ENCODE data around the gene TMEM63C. TPM values are rescaled to one million over a fixed set of nuclear protein-coding genes. Genes with fewer than 3 reads are reported as not detected.

The TMEM63C gene
- total RNA-seq, 1 experiment from 2014 or later, result 9.3 TPM

GRCh38 chr14:77230914-77231313, 49.3 kb downstream of the TMEM63C start:
- Mint-ChIP-seq H3K36me3 (ENCODE audit: insufficient read depth, unreplicated experiment) (peaks cover 14% of the 10 kb centered on the region), H3K9me3 (ENCODE audit: unreplicated experiment) (no peaks in the 10 kb centered on the region)

GRCh38 chr14:77231721-77232120, 50.1 kb downstream of the TMEM63C start:
- Mint-ChIP-seq H3K36me3 (ENCODE audit: insufficient read depth, unreplicated experiment) (peaks cover 14% of the 10 kb centered on the region), H3K27ac (ENCODE audit: low read depth, unreplicated experiment) (no peak overlapping the region), H3K4me3 (ENCODE audit: unreplicated experiment) (no peak overlapping the region), H3K27me3 (ENCODE audit: insufficient read depth, unreplicated experiment) (no peaks in the 10 kb centered on the region), H3K9me3 (ENCODE audit: unreplicated experiment) (no peaks in the 10 kb centered on the region), H3K4me1 (ENCODE audit: insufficient read depth, unreplicated experiment) (no peaks in the 10 kb centered on the region)
- CTCF ChIA-PET, result interaction anchor here (0.6 kb wide), 1 partner anchor 538 kb away, joined by 3 read pairs; no protein-coding TSS in a partner anchor
- POLR2A ChIA-PET, result interaction anchor here (1.0 kb wide), 1 partner anchor 9 kb away, joined by 3 read pairs; no protein-coding TSS in a partner anchor
- TF ChIP-seq CTCF (IDR thresholded peaks at IDR 0.05; ENCODE audit: unreplicated experiment), result no peak
- DNase-seq (ENCODE audit: unreplicated experiment), result no peak
- intact Hi-C loops (cut with micrococcal nuclease), result no loop called here
- no TSS peak for BruUV-seq (replicated peaks)

More at GRCh38 chr14:77230914-77231313, 49.3 kb downstream of the TMEM63C start:
- DNase-seq (ENCODE audit: unreplicated experiment), result no peak
- ChIA-PET CTCF (no interaction called here), POLR2A (no interaction called here)
- H3K27me3 Mint-ChIP-seq (ENCODE audit: insufficient read depth, unreplicated experiment), result no peaks in the 10 kb centered on the region
- no peak overlapping the region for H3K4me3 Mint-ChIP-seq (ENCODE audit: unreplicated experiment)
- no peak overlapping the region for H3K27ac Mint-ChIP-seq (ENCODE audit: low read depth, unreplicated experiment)
- BruUV-seq (replicated peaks), result no TSS peak
- intact Hi-C loops (cut with micrococcal nuclease), result no loop called here
- no peaks in the 10 kb centered on the region for H3K4me1 Mint-ChIP-seq (ENCODE audit: insufficient read depth, unreplicated experiment)
- TF ChIP-seq CTCF (IDR thresholded peaks at IDR 0.05; ENCODE audit: unreplicated experiment), result no peak

GRCh38 chr14:77236814-77237213, 55.2 kb downstream of the TMEM63C start:
- intact Hi-C loops (cut with micrococcal nuclease), result no loop called here
- no peak for DNase-seq (ENCODE audit: unreplicated experiment)
- Mint-ChIP-seq H3K4me1 (ENCODE audit: insufficient read depth, unreplicated experiment) (no peaks in the 10 kb centered on the region), H3K4me3 (ENCODE audit: unreplicated experiment) (no peak overlapping the region), H3K9me3 (ENCODE audit: unreplicated experiment) (no peaks in the 10 kb centered on the region), H3K27me3 (ENCODE audit: insufficient read depth, unreplicated experiment) (no peaks in the 10 kb centered on the region), H3K27ac (ENCODE audit: low read depth, unreplicated experiment) (no peak overlapping the region), H3K36me3 (ENCODE audit: insufficient read depth, unreplicated experiment) (peaks cover 6% of the 10 kb centered on the region)
- no peak for TF ChIP-seq CTCF (IDR thresholded peaks at IDR 0.05; ENCODE audit: unreplicated experiment)
- ChIA-PET CTCF (interaction anchor here (1.4 kb wide), 1 partner anchor 23 kb away, joined by 4 read pairs; no protein-coding TSS in a partner anchor), POLR2A (no interaction called here)
- no TSS peak for BruUV-seq (replicated peaks)

GRCh38 chr14:77238356-77238755, 56.8 kb downstream of the TMEM63C start:
- Mint-ChIP-seq H3K9me3 (ENCODE audit: unreplicated experiment) (no peaks in the 10 kb centered on the region), H3K4me3 (ENCODE audit: unreplicated experiment) (no peak overlapping the region), H3K27ac (ENCODE audit: low read depth, unreplicated experiment) (no peak overlapping the region), H3K4me1 (ENCODE audit: insufficient read depth, unreplicated experiment) (no peaks in the 10 kb centered on the region), H3K27me3 (ENCODE audit: insufficient read depth, unreplicated experiment) (no peaks in the 10 kb centered on the region), H3K36me3 (ENCODE audit: insufficient read depth, unreplicated experiment) (peaks cover 6% of the 10 kb centered on the region)
- BruUV-seq (replicated peaks), result no TSS peak
- intact Hi-C loops (cut with micrococcal nuclease), result no loop called here
- POLR2A ChIA-PET, result no interaction called here
- CTCF ChIA-PET, result interaction anchor here (0.7 to 1.9 kb wide), 3 partner anchors 25 to 86 kb away, joined by 4 to 6 read pairs (median 4); no protein-coding TSS in a partner anchor
- TF ChIP-seq CTCF (IDR thresholded peaks at IDR 0.05; ENCODE audit: unreplicated experiment), result no peak
- DNase-seq (ENCODE audit: unreplicated experiment), result no peak
